H1 (cell line): ENCODE measurements around the gene SYT2. TPM values are rescaled to one million over a fixed set of nuclear protein-coding genes. Genes with fewer than 3 reads are reported as not detected.

ENCODE experiments used
- CTCF ChIA-PET: fragments of 300-600 bp; sonication (Branson Sonifier 250); formaldehyde crosslinking; loops from one replicate; lab custom pipeline; 2021; ENCODE audit not compliant: partially characterized antibody; lab: Charles Lee
- POLR2A ChIA-PET: fragments of 300-600 bp; sonication (Branson Sonifier 250); formaldehyde crosslinking; loops from one replicate; lab custom pipeline; 2021; ENCODE audit warnings: inconsistent platforms; ENCODE audit not compliant: partially characterized antibody; lab: Charles Lee
- DNase-seq, 2 experiments: peaks; one replicate each; pipeline versions ENCODE4 v3.0.0 to v3.0.0-alpha.2; 2010 to 2022; ENCODE audit warnings: low spot score in 2 of 2, low read depth in 1 of 2, mixed read lengths in 1 of 2
- FAIRE-seq: peaks from 2 replicates; lab custom pipeline; 2011; peaks lifted over from hg19 to GRCh38; lab: Jason Lieb, UNC
- H2AFZ ChIP-seq: 2 replicates; pipeline ENCODE4 v1.8.1; 2012; ENCODE audit warnings: low read length, inconsistent platforms
- H2AK5ac ChIP-seq: 2 replicates; pipeline ENCODE4 v1.6.1; 2013; ENCODE audit warnings: low read depth, low read length
- H2BK120ac ChIP-seq: replicated peaks from 2 replicates; pipeline ENCODE3; 2013; ENCODE audit warnings: low read depth, low read length, inconsistent platforms
- H2BK12ac ChIP-seq: 2 replicates; pipeline ENCODE4 v1.6.1; 2013; ENCODE audit warnings: low read depth, low read length
- H2BK15ac ChIP-seq: 2 replicates; pipeline ENCODE4 v1.6.1; 2013; ENCODE audit warnings: low read length
- H2BK20ac ChIP-seq: 2 replicates; pipeline ENCODE4 v1.6.1; 2013; ENCODE audit warnings: low read length
- H2BK5ac ChIP-seq: 2 replicates; pipeline ENCODE4 v1.6.1; 2013; ENCODE audit warnings: low read depth, low read length
- H3K14ac ChIP-seq: 2 replicates; pipeline ENCODE4 v1.6.1; 2013; ENCODE audit warnings: inconsistent platforms; ENCODE audit not compliant: insufficient read length
- H3K18ac ChIP-seq: 2 replicates; pipeline ENCODE4 v1.6.1; 2013; ENCODE audit warnings: low read length; ENCODE audit errors: extremely low read depth
- H3K23ac ChIP-seq: 2 replicates; pipeline ENCODE4 v1.6.1; 2013; ENCODE audit warnings: inconsistent platforms; ENCODE audit not compliant: insufficient read length
- H3K23me2 ChIP-seq: 2 replicates; pipeline ENCODE4 v1.6.1; 2013; ENCODE audit warnings: low read depth, low read length
- H3K27ac ChIP-seq: 2 replicates; pipeline ENCODE4 v1.6.1; 2011; ENCODE audit warnings: low read depth, low read length, inconsistent platforms
- H3K27me3 ChIP-seq, 4 experiments: replicated peaks in 1 of 4; 1 replicate in 1 of 4; 2 replicates in 3 of 4; pipeline versions ENCODE4 v1.6.1 to v1.8.1; 2011 to 2013; ENCODE audit warnings: low read length in 3 of 4, mild to moderate bottlenecking in 3 of 4, inconsistent platforms in 2 of 4, mixed read lengths in 2 of 4, moderate library complexity in 1 of 4; ENCODE audit not compliant: control insufficient read depth in 3 of 4, insufficient read depth in 3 of 4; ENCODE audit errors: extremely low read depth in 1 of 4
- H3K36me3 ChIP-seq, 4 experiments: 2 replicates each; pipeline versions ENCODE4 v1.6.1 to v1.8.1; 2011 to 2013; ENCODE audit warnings: mild to moderate bottlenecking in 4 of 4, low read length in 3 of 4, moderate library complexity in 2 of 4, control low read depth in 1 of 4, inconsistent platforms in 1 of 4; ENCODE audit not compliant: insufficient read depth in 4 of 4, control insufficient read depth in 2 of 4
- H3K4ac ChIP-seq: replicated peaks from 2 replicates; pipeline ENCODE3; 2013; ENCODE audit warnings: low read length, low read depth, mixed read lengths, inconsistent platforms; ENCODE audit not compliant: insufficient read length
- H3K4me1 ChIP-seq, 4 experiments: replicated peaks in 1 of 4; 1 replicate in 1 of 4; 2 replicates in 3 of 4; pipeline versions ENCODE4 v1.6.1 to v1.8.1; 2011 to 2013; ENCODE audit warnings: low read length in 3 of 4, inconsistent platforms in 2 of 4, mixed read lengths in 1 of 4; ENCODE audit not compliant: insufficient read depth in 4 of 4, control insufficient read depth in 3 of 4
- H3K4me2 ChIP-seq, 2 experiments: 2 replicates each; pipeline versions ENCODE4 v1.6.1 to v1.8.1; 2011 to 2013; ENCODE audit warnings: low read depth in 2 of 2, low read length in 2 of 2, control low read depth in 1 of 2, inconsistent platforms in 1 of 2, mild to moderate bottlenecking in 1 of 2; ENCODE audit not compliant: insufficient read depth in 1 of 2
- H3K4me3 ChIP-seq, 4 experiments: fragments of 200-600, 300-600 bp in 1 of 4; sonication (generic), shearing (Covaris generic), sonication (Bioruptor Twin) in 1 of 4; 2 replicates each; pipeline versions ENCODE4 v1.5.1 to v1.8.1; 2011 to 2016; ENCODE audit warnings: low read length in 4 of 4, low read depth in 3 of 4, control low read depth in 2 of 4, inconsistent platforms in 2 of 4, mild to moderate bottlenecking in 2 of 4, mixed read lengths in 1 of 4, moderate library complexity in 1 of 4; ENCODE audit not compliant: insufficient read depth in 2 of 4; ENCODE audit errors: extremely low read depth in 1 of 4
- H3K56ac ChIP-seq: replicated peaks from 2 replicates; pipeline ENCODE3; 2013; ENCODE audit warnings: low read depth, mild to moderate bottlenecking, mixed read lengths, low read length, inconsistent platforms; ENCODE audit not compliant: insufficient read length
- H3K79me1 ChIP-seq: 2 replicates; pipeline ENCODE4 v1.6.1; 2013; ENCODE audit warnings: low read depth, low read length, control low read depth
- H3K79me2 ChIP-seq, 2 experiments: 2 replicates each; pipeline versions ENCODE4 v1.6.1 to v1.8.1; 2012 to 2013; ENCODE audit warnings: low read length in 2 of 2, mild to moderate bottlenecking in 2 of 2, inconsistent platforms in 1 of 2; ENCODE audit not compliant: insufficient read depth in 2 of 2, control insufficient read depth in 1 of 2
- H3K9ac ChIP-seq, 4 experiments: replicated peaks in 1 of 4; 1 replicate in 1 of 4; 2 replicates in 3 of 4; pipeline versions ENCODE4 v1.6.1 to v1.8.1; 2011 to 2013; ENCODE audit warnings: low read depth in 3 of 4, low read length in 3 of 4, control low read depth in 2 of 4, mild to moderate bottlenecking in 2 of 4, moderate library complexity in 2 of 4, inconsistent platforms in 1 of 4; ENCODE audit errors: extremely low read depth in 1 of 4
- H3K9me3 ChIP-seq, 2 experiments: 2 replicates each; pipeline versions ENCODE4 v1.6.1 to v1.8.1; 2012 to 2013; ENCODE audit warnings: mild to moderate bottlenecking in 2 of 2, moderate library complexity in 2 of 2, control low read depth in 1 of 2, inconsistent platforms in 1 of 2, low read depth in 1 of 2, low read length in 1 of 2, mixed read lengths in 1 of 2; ENCODE audit not compliant: insufficient read depth in 2 of 2
- H4K20me1 ChIP-seq, 2 experiments: replicated peaks in 1 of 2; 2 replicates each; pipeline versions ENCODE3 to v1.8.1; 2011 to 2013; ENCODE audit warnings: inconsistent platforms in 2 of 2, low read length in 2 of 2, mild to moderate bottlenecking in 1 of 2; ENCODE audit not compliant: insufficient read depth in 2 of 2, control insufficient read depth in 1 of 2
- H4K5ac ChIP-seq: 2 replicates; pipeline ENCODE4 v1.6.1; 2013; ENCODE audit warnings: low read length, low read depth, mixed read lengths, inconsistent platforms; ENCODE audit not compliant: insufficient read length
- H4K8ac ChIP-seq: 2 replicates; pipeline ENCODE4 v1.8.0; 2013; ENCODE audit warnings: mild to moderate bottlenecking, moderate library complexity, low read length, inconsistent platforms; ENCODE audit not compliant: insufficient read depth; ENCODE audit errors: extremely low read depth
- H4K91ac ChIP-seq: replicated peaks from 2 replicates; pipeline ENCODE3; 2013; ENCODE audit warnings: low read length, mixed read lengths, inconsistent platforms; ENCODE audit not compliant: insufficient read length
- BACH1 ChIP-seq: IDR thresholded peaks from 2 replicates; pipeline ENCODE4 v1.6.1; 2012; ENCODE audit warnings: low read length, improper control_type of control experiment
- BRCA1 ChIP-seq: IDR thresholded peaks from 2 replicates; pipeline ENCODE4 v1.6.1; 2012; ENCODE audit warnings: low read depth, low read length, improper control_type of control experiment
- CREB1 ChIP-seq: IDR thresholded peaks from 2 replicates; pipeline ENCODE4 v1.6.1; 2012; ENCODE audit warnings: inconsistent platforms
- EGR1 ChIP-seq: IDR thresholded peaks from 2 replicates; pipeline ENCODE4 v1.6.1; 2011; ENCODE audit warnings: low read depth, low read length, borderline replicate concordance
- EP300 ChIP-seq, 2 experiments: IDR thresholded peaks; 1 replicate in 1 of 2; 2 replicates in 1 of 2; pipeline ENCODE4 v1.6.1; 2011 to 2012; ENCODE audit warnings: low read depth in 2 of 2, low read length in 2 of 2, mild to moderate bottlenecking in 2 of 2, borderline replicate concordance in 1 of 2, inconsistent platforms in 1 of 2, moderate library complexity in 1 of 2
- KDM5A ChIP-seq: fragments of 200-600 bp; IDR thresholded peaks from 2 replicates; pipeline ENCODE4 v1.7.1; 2012; ENCODE audit warnings: mild to moderate bottlenecking, low read length, inconsistent platforms, mixed read lengths
- POU5F1 ChIP-seq: IDR thresholded peaks from 2 replicates; pipeline ENCODE4 v1.6.1; 2011; ENCODE audit warnings: low read depth, mild to moderate bottlenecking, low read length, moderate library complexity
- SAP30 ChIP-seq: fragments of 300-600 bp; sonication (generic); IDR thresholded peaks from 2 replicates; pipeline ENCODE4 v1.7.1; 2012; ENCODE audit warnings: low read length, moderate library complexity, mild to moderate bottlenecking, inconsistent platforms; ENCODE audit not compliant: insufficient read depth, insufficient replicate concordance
- SIRT6 ChIP-seq: IDR thresholded peaks from one replicate; pipeline ENCODE4 v1.7.1; 2012; ENCODE audit warnings: low read length, inconsistent platforms
- SP4 ChIP-seq: IDR thresholded peaks from 2 replicates; pipeline ENCODE4 v1.6.1; 2012; ENCODE audit warnings: low read length, inconsistent platforms
- SRF ChIP-seq: IDR thresholded peaks from 2 replicates; pipeline ENCODE4 v1.6.1; 2011; ENCODE audit warnings: mild to moderate bottlenecking, low read depth, low read length, moderate library complexity
- YY1 ChIP-seq: IDR thresholded peaks from 2 replicates; pipeline ENCODE4 v1.6.1; 2011; ENCODE audit warnings: low read depth, mild to moderate bottlenecking, low read length
- WGBS, 2 experiments: shearing (Covaris generic) in 1 of 2; methylation state at CpG; one replicate each; pipeline versions ENCODE4 v1.1.6 to v1.1.7; 2013 to 2015; ENCODE audit warnings: low lambda C conversion rate in 2 of 2, mixed read lengths in 2 of 2, inconsistent platforms in 1 of 2, low coverage in 1 of 2, missing lambda C conversion rate in 1 of 2; ENCODE audit not compliant: insufficient replicate concordance in 2 of 2, insufficient coverage in 1 of 2, insufficient read length in 1 of 2; ENCODE audit errors: extremely low coverage in 1 of 2, missing lambda C conversion rate in 1 of 2; 5-methylcytosine and 5-hydroxymethylcytosine counted together
- polyA plus RNA-seq, 7 experiments: library from polyadenylated mRNA; depleted of rRNA in 3 of 7; stranded (reverse) in 5 of 7; unstranded in 2 of 7; fragments of >200 nt in 5 of 7; fragments of 200-250 nt in 2 of 7; gene quantifications; 1 replicate in 5 of 7; 2 replicates in 1 of 7; 4 replicates in 1 of 7; pipeline versions ENCODE4 v1.2.1 to v1.2.3, GENCODE V29; 2011 to 2013; ENCODE audit warnings: missing spikeins in 2 of 7, mixed read lengths in 2 of 7
- total RNA-seq: library from RNA; stranded (reverse); fragmentation: NEBNext Ultra II Directional; extraction: Animal tissue kit (Norgen Biotek cat#: 25700); gene quantifications from 2 replicates; pipeline ENCODE4 v1.2.1, GENCODE V29; 2021
- TF ChIP-seq, protein P1 (sequence below): IDR thresholded peaks from 2 replicates; pipeline ENCODE4 v1.6.1; 2012; ENCODE audit warnings: inconsistent platforms

The SYT2 gene
- total and polyA plus RNA-seq, 2 of the 8 experiments (the other 6 are each of a cell fraction or from before 2014, with no cell fraction given), result 2.8 to 11.0 TPM

DNA sequence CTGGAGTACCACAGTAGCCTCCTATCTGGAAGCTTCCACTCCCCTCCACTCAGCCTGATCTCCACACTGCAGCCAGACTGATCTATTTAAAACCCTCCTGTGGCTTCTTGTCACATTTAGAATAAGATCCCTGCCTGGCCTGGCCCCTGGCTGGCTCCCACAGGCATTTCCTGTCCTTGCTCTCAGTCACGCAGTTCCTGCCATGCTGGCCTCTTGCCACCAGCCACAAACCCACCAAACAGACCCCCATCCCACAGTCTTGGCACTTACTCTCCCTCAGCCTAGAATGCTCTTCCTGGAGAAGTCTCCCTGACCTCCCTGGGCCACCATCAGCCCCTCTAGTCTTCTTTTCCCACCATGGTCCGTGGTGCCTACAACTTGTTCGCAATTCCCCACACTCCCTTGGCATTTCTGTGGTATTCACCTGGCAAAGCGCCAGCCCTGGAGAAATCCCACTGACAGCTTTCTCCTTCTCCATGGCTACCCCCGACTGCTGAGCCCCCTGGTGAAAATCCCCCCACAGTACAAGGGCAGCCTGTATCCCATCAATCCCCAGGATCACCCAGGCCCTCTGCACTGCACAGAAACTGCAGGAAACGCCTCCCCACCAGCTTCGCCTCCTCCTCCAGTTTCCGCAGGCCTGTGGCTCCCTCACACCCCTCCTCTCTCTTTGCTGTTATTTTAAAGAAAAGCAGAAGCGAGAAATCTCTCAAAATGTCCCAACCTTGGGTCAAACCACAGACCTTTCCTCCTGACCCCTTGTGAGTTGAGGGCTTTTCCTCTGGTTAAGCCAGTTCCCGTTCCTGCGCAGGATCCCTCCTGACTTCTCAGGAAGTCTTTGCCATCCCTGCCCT is 94.5 kb downstream of the SYT2 start:
- H3K9ac ChIP-seq, result no peak overlapping the region
- H3K4me1 ChIP-seq, result peaks cover 3 to 9% (median 7%) of the 10 kb centered on the region in 4 experiments; a peak in 5 of 7 replicates
- H2AFZ ChIP-seq, result no peak overlapping the region
- CTCF ChIA-PET, result interaction anchor here (1.0 to 4.6 kb wide), 7 partner anchors 10 to 51 kb away, joined by 3 to 23 read pairs (median 3); no protein-coding TSS in a partner anchor
- H3K23me2 ChIP-seq, result no peaks in the 10 kb centered on the region; the same call in 1 of the 2 replicates
- no peak overlapping the region; the same call in 1 of the 2 replicates for H3K18ac ChIP-seq
- no peak overlapping the region for H4K5ac ChIP-seq
- POLR2A ChIA-PET, result interaction anchor here (1.5 kb wide), 1 partner anchor 15 kb away, joined by 3 read pairs; no protein-coding TSS in a partner anchor
- H2BK5ac ChIP-seq, result no peak overlapping the region
- H3K4me2 ChIP-seq, result no peak overlapping the region
- no peak overlapping the region for H4K8ac ChIP-seq
- no peak overlapping the region for H2BK12ac ChIP-seq
- no peaks in the 10 kb centered on the region for H3K79me1 ChIP-seq
- H4K20me1 ChIP-seq, result no peaks in the 10 kb centered on the region
- H3K27me3 ChIP-seq, result no peaks in the 10 kb centered on the region
- no peak overlapping the region for H3K4ac ChIP-seq
- H3K27ac ChIP-seq, result no peak overlapping the region
- no peaks in the 10 kb centered on the region for H3K9me3 ChIP-seq
- no peak overlapping the region for H3K14ac ChIP-seq
- no peak overlapping the region for H4K91ac ChIP-seq
- no peak overlapping the region for H3K23ac ChIP-seq
- H2AK5ac ChIP-seq, result no peak overlapping the region
- FAIRE-seq, result no peak
- 85% methylated on average over 11 of the region's 11 CpGs; no CpG with 5 or more reads in 1 of the 2 experiments for WGBS, 2 experiments
- no peak overlapping the region for H3K56ac ChIP-seq
- no peak overlapping the region for H2BK15ac ChIP-seq
- no peak overlapping the region for H2BK120ac ChIP-seq
- H3K79me2 ChIP-seq, result no peaks in the 10 kb centered on the region
- DNase-seq, result no peak
- H3K4me3 ChIP-seq, result no peak overlapping the region
- no peak overlapping the region for H2BK20ac ChIP-seq
- no peaks in the 10 kb centered on the region for H3K36me3 ChIP-seq
- TF ChIP-seq YY1 (no peak), SAP30 (no peak), EP300 (IDR thresholded peaks at IDR 0.05; ENCODE audit: borderline replicate concordance in 1 of 2, low read depth in 2 of 2, low read length in 2 of 2) (no peak), BRCA1 (no peak), SRF (no peak), SIRT6 (no peak), KDM5A (no peak), SP4 (no peak), BACH1 (no peak), POU5F1 (no peak), EGR1 (no peak), CREB1 (no peak)
- TF ChIP-seq, protein P1, sequence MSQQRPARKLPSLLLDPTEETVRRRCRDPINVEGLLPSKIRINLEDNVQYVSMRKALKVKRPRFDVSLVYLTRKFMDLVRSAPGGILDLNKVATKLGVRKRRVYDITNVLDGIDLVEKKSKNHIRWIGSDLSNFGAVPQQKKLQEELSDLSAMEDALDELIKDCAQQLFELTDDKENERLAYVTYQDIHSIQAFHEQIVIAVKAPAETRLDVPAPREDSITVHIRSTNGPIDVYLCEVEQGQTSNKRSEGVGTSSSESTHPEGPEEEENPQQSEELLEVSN, result no peak
